ENCODE results near the gene FHL2. TPM values are rescaled to one million over a fixed set of nuclear protein-coding genes. Genes with fewer than 3 reads are reported as not detected.

The FHL2 gene
- total and polyA plus RNA-seq, 2 of the 13 experiments (the other 11 are each of a cell fraction or from before 2014, with no cell fraction given): 1.9 to 74.8 TPM

GRCh38 chr2:105387225-105387624, 11.6 kb downstream of the FHL2 start (continued):
- TF ChIP-seq ZBTB10 (CRISPR knock-in tag; IDR thresholded peaks at IDR 0.05; ENCODE audit: borderline replicate concordance) (no peak), CEBPB (IDR thresholded peaks at IDR 0.05; ENCODE audit: borderline replicate concordance, low read depth, low read length) (0 out of 2 replicates have a peak, but pooled peaks have one; percentile 0), ZNF468 (CRISPR knock-in tag; IDR thresholded peaks at IDR 0.05) (no peak), TFAP4 (IDR thresholded peaks at IDR 0.05; ENCODE audit: borderline replicate concordance, low read depth) (no peak), ARID5B (CRISPR knock-in tag; IDR thresholded peaks at IDR 0.05) (0 out of 2 replicates have a peak, but pooled peaks have one; percentile 16), ZNF841 (CRISPR knock-in tag; IDR thresholded peaks at IDR 0.05; ENCODE audit: borderline replicate concordance) (no peak), MIER2 (CRISPR knock-in tag; IDR thresholded peaks at IDR 0.05) (no peak), SATB2 (CRISPR knock-in tag; IDR thresholded peaks at IDR 0.05) (no peak), HOXA3 (CRISPR knock-in tag; IDR thresholded peaks at IDR 0.05) (no peak)

All from HepG2 (cell line).